GM23338 (cell line): ENCODE measurements around the gene PKN3. TPM values are rescaled to one million over a fixed set of nuclear protein-coding genes. Genes with fewer than 3 reads are reported as not detected.

Experiments
- ATAC-seq: fragments of 200-7000 bp; cut with Tn5 transposase; 3 replicates; pipeline ENCODE4 v1.9.1; 2020
- DNase-seq: peaks from one replicate; pipeline ENCODE4 v3.0.0-alpha.2; 2015; ENCODE audit warnings: low spot score
- H2AFZ ChIP-seq: fragments of 200-600 bp; sonication (generic); 2 replicates; pipeline ENCODE4 v1.8.0; 2016; ENCODE audit warnings: antibody characterized with exemption, mild to moderate bottlenecking, moderate library complexity
- H3F3A ChIP-seq: fragments of 200-600 bp; sonication (generic); replicated peaks from 2 replicates; pipeline ENCODE4 v1.8.0; 2017; ENCODE audit warnings: antibody characterized with exemption, mixed run types, low read depth
- H3K27ac ChIP-seq: fragments of 200-600 bp; sonication (generic); 2 replicates; pipeline ENCODE4 v1.6.1; 2016; ENCODE audit warnings: low read depth
- H3K27me3 ChIP-seq: fragments of 200-600 bp; sonication (generic); 2 replicates; pipeline ENCODE4 v1.8.0; 2016; ENCODE audit warnings: mild to moderate bottlenecking, mixed run types, moderate library complexity; ENCODE audit not compliant: insufficient read depth
- H3K36me3 ChIP-seq: fragments of 200-600 bp; sonication (generic); 2 replicates; pipeline ENCODE4 v1.8.0; 2016; ENCODE audit warnings: mild to moderate bottlenecking; ENCODE audit not compliant: insufficient read depth
- H3K4me1 ChIP-seq: fragments of 200-600 bp; sonication (generic); 2 replicates; pipeline ENCODE4 v1.8.0; 2016; ENCODE audit warnings: mild to moderate bottlenecking, moderate library complexity; ENCODE audit not compliant: insufficient read depth
- H3K4me2 ChIP-seq: fragments of 200-600 bp; sonication (generic); 2 replicates; pipeline ENCODE4 v1.7.1; 2017; ENCODE audit warnings: mixed run types
- H3K4me3 ChIP-seq: fragments of 200-600 bp; sonication (generic); 2 replicates; pipeline ENCODE4 v1.6.1; 2016; ENCODE audit warnings: mixed run types
- H3K79me2 ChIP-seq: fragments of 200-600 bp; sonication (generic); replicated peaks from 2 replicates; pipeline ENCODE4 v1.8.0; 2017; ENCODE audit warnings: mild to moderate bottlenecking; ENCODE audit not compliant: insufficient read depth
- H3K9me2 ChIP-seq: fragments of 200-600 bp; sonication (generic); 2 replicates; pipeline ENCODE4 v1.8.0; 2017; ENCODE audit not compliant: insufficient read depth
- H4K20me1 ChIP-seq: fragments of 200-600 bp; sonication (generic); replicated peaks from 2 replicates; pipeline ENCODE4 v1.8.0; 2017; ENCODE audit warnings: mild to moderate bottlenecking; ENCODE audit not compliant: insufficient read depth
- H3K27ac Mint-ChIP-seq: 2 replicates; pipeline ENCODE4 v1.8.0; 2020; ENCODE audit warnings: inconsistent platforms, mild to moderate bottlenecking, moderate library complexity, mixed read lengths
- H3K27me3 Mint-ChIP-seq: 3 replicates; pipeline ENCODE4 v1.8.0; 2022; ENCODE audit warnings: low read depth, mild to moderate bottlenecking, moderate library complexity, mixed read lengths, inconsistent platforms; ENCODE audit not compliant: insufficient read depth, poor library complexity
- H3K36me3 Mint-ChIP-seq: 3 replicates; pipeline ENCODE4 v1.8.0; 2021; ENCODE audit warnings: low read depth, mild to moderate bottlenecking, inconsistent platforms, moderate library complexity, mixed read lengths
- H3K4me1 Mint-ChIP-seq: 3 replicates; pipeline ENCODE4 v1.8.0; 2020; ENCODE audit warnings: mild to moderate bottlenecking, inconsistent platforms, mixed read lengths
- H3K4me3 Mint-ChIP-seq: 3 replicates; pipeline ENCODE4 v1.8.0; 2021; ENCODE audit warnings: moderate library complexity, mild to moderate bottlenecking, inconsistent platforms, mixed read lengths
- H3K9me3 Mint-ChIP-seq: 3 replicates; pipeline ENCODE4 v1.8.0; 2020; ENCODE audit warnings: moderate library complexity, mild to moderate bottlenecking, inconsistent platforms, mixed read lengths
- CREB1 ChIP-seq: fragments of 250-450 bp; sonication (Bioruptor Pico); IDR thresholded peaks from 2 replicates; pipeline ENCODE4 v1.5.0; 2020; ENCODE audit warnings: low read depth, mild to moderate bottlenecking, moderate library complexity
- ETS1 ChIP-seq: IDR thresholded peaks from 2 replicates; pipeline ENCODE4 v1.6.1; 2016; ENCODE audit warnings: antibody characterized with exemption
- EZH2 ChIP-seq: fragments of 200-600 bp; sonication (generic); IDR thresholded peaks from one replicate; pipeline ENCODE4 v1.8.0; 2017; ENCODE audit warnings: antibody characterized with exemption, mild to moderate bottlenecking, low read depth; ENCODE audit not compliant: unreplicated experiment
- JUNB ChIP-seq: IDR thresholded peaks from one replicate; pipeline ENCODE4 v1.6.1; 2016; ENCODE audit warnings: antibody characterized with exemption; ENCODE audit not compliant: unreplicated experiment
- POLR2AphosphoS5 ChIP-seq: IDR thresholded peaks from 2 replicates; pipeline ENCODE4 v1.6.1; 2016; ENCODE audit warnings: antibody characterized with exemption, low read depth
- STAT1 ChIP-seq: IDR thresholded peaks from one replicate; pipeline ENCODE4 v1.6.1; 2016; ENCODE audit warnings: antibody characterized with exemption; ENCODE audit not compliant: unreplicated experiment
- ZNF114 ChIP-seq: fragments of 250-450 bp; sonication (Bioruptor Pico); IDR thresholded peaks from 2 replicates; pipeline ENCODE4 v1.5.0; 2020; ENCODE audit warnings: mild to moderate bottlenecking, moderate library complexity
- ZNF462 ChIP-seq: fragments of 250-450 bp; sonication (Bioruptor Pico); IDR thresholded peaks from 2 replicates; pipeline ENCODE4 v1.5.0; 2020; ENCODE audit warnings: mild to moderate bottlenecking, moderate library complexity
- polyA plus RNA-seq: library from polyadenylated mRNA; unstranded; fragments of >200 nt; fragmentation: Nextera tagmentation; extraction: Ambion mirVana; gene quantifications from 2 replicates; pipeline ENCODE4 v1.2.1, GENCODE V29; 2016
- total RNA-seq: library from RNA; depleted of rRNA; stranded (reverse); fragments of >200 nt; shearing (Covaris generic); gene quantifications from 2 replicates; pipeline ENCODE4 v1.2.3, GENCODE V29; 2014
- TF ChIP-seq, protein P1 (sequence below), 2 experiments: fragments of 200-600 bp in 1 of 2; sonication (generic) in 1 of 2; conservative IDR thresholded peaks; 2 replicates each; pipeline versions ENCODE4 v1.5.1 to v1.6.1; 2016 to 2017; ENCODE audit warnings: antibody characterized with exemption in 2 of 2, low read depth in 2 of 2, mild to moderate bottlenecking in 2 of 2, moderate library complexity in 1 of 2

PKN3 gene
- total and polyA plus RNA-seq, 2 experiments from 2014 or later, result 6.2 to 17.7 TPM

DNA sequence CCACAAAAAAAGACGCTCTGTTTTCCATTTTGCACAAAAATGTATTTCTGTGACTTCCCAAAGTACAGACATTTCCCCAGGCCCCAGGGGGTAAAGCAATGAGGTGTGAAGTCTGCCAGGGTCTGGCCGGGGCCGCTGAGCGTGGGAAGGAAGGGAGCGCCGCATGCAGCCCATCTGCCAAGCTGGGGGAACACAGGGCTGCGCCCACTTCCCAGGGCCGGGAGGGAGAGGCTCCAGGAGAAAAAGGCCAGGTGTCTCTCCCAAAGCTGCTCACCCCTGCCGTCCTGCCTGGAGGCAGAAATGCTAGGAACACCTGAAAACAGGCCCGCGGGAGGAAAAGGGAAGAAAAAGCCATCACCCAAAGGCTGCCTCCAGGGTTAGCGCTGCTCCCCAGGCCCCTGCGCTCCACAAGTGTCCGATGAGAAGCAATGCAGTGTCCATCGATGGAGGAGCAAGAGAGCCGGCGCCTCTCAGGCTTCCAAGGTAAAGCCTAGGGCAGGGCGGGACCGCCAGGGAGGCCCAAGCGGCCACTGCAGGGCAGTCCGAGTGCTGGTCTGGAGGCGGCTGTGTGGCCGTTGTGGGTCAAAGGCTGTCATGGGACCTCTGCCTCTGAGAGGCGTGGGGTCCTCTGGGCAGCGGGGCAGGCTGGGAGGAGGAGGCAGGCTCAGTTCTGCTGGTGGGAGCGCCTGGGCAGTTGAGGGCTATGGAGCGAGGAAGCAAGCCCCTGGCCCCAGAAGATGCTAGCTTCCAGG, 27.6 kb downstream of the PKN3 start:
- Mint-ChIP-seq H3K4me1 (peaks cover 14% of the 10 kb centered on the region), H3K36me3 (0 out of 3 replicates have a peak, but pooled peaks cover 6% of the 10 kb centered on the region), H3K4me3 (no peak overlapping the region), H3K9me3 (no peaks in the 10 kb centered on the region), H3K27ac (peak overlapping the region; percentile 52; the same call in 1 of the 2 replicates), H3K27me3 (peaks cover 14% of the 10 kb centered on the region)
- TF ChIP-seq, protein P1, sequence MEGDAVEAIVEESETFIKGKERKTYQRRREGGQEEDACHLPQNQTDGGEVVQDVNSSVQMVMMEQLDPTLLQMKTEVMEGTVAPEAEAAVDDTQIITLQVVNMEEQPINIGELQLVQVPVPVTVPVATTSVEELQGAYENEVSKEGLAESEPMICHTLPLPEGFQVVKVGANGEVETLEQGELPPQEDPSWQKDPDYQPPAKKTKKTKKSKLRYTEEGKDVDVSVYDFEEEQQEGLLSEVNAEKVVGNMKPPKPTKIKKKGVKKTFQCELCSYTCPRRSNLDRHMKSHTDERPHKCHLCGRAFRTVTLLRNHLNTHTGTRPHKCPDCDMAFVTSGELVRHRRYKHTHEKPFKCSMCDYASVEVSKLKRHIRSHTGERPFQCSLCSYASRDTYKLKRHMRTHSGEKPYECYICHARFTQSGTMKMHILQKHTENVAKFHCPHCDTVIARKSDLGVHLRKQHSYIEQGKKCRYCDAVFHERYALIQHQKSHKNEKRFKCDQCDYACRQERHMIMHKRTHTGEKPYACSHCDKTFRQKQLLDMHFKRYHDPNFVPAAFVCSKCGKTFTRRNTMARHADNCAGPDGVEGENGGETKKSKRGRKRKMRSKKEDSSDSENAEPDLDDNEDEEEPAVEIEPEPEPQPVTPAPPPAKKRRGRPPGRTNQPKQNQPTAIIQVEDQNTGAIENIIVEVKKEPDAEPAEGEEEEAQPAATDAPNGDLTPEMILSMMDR (conservative IDR thresholded peaks at IDR 0.05; ENCODE audit: low read depth in 2 of 2), result no peak
- DNase-seq (no peak), ATAC-seq (no peak)
- Histone ChIP-seq H2AFZ (no peak overlapping the region), H3K27me3 (no peaks in the 10 kb centered on the region), H3K27ac (no peak overlapping the region), H4K20me1 (no peaks in the 10 kb centered on the region), H3K4me2 (no peak overlapping the region), H3K79me2 (no peaks in the 10 kb centered on the region), H3K36me3 (no peaks in the 10 kb centered on the region), H3K4me3 (no peak overlapping the region), H3F3A (peaks cover 4% of the 10 kb centered on the region; the same call in 1 of the 2 replicates), H3K4me1 (no peaks in the 10 kb centered on the region), H3K9me2 (no peaks in the 10 kb centered on the region)

GRCh38 chr9:128731093-128731492, 28.8 kb downstream of the PKN3 start:
- no peak for DNase-seq
- Mint-ChIP-seq H3K4me3 (no peak overlapping the region), H3K27me3 (peaks cover 13% of the 10 kb centered on the region), H3K9me3 (no peaks in the 10 kb centered on the region), H3K4me1 (peaks cover 11% of the 10 kb centered on the region; the same call in 2 of the 3 replicates), H3K36me3 (peaks cover 6% of the 10 kb centered on the region; the same call in 1 of the 3 replicates), H3K27ac (no peak overlapping the region)
- Histone ChIP-seq H3F3A (peaks cover 4% of the 10 kb centered on the region; the same call in 1 of the 2 replicates), H3K4me3 (no peak overlapping the region), H3K27me3 (no peaks in the 10 kb centered on the region), H3K4me2 (no peak overlapping the region), H3K27ac (no peak overlapping the region), H3K79me2 (no peaks in the 10 kb centered on the region), H3K9me2 (no peaks in the 10 kb centered on the region), H2AFZ (no peak overlapping the region), H4K20me1 (no peaks in the 10 kb centered on the region), H3K36me3 (no peaks in the 10 kb centered on the region), H3K4me1 (no peaks in the 10 kb centered on the region)
- TF ChIP-seq CREB1 (CRISPR knock-in tag), result no peak
- TF ChIP-seq, protein P1 (conservative IDR thresholded peaks at IDR 0.05; ENCODE audit: low read depth in 2 of 2), result no peak
- no peak for TF ChIP-seq STAT1
- TF ChIP-seq JUNB, result no peak
- TF ChIP-seq ZNF114 (CRISPR knock-in tag), result no peak
- TF ChIP-seq ZNF462 (CRISPR knock-in tag), result no peak
- no peak for TF ChIP-seq POLR2AphosphoS5
- no peak for TF ChIP-seq EZH2
- no peak for TF ChIP-seq ETS1
- ATAC-seq, result no peak
